HG02870 (cell line): ENCODE measurements around the gene LRRC8A.
"Not testable (repeated sequence)": the region's sequence is repeated elsewhere in the genome, so short reads cannot be mapped to it uniquely, and the experiment has no call there.

Experiments
- ATAC-seq: cut with Tn5 transposase; IDR thresholded peaks from one replicate; pipeline ENCODE4 v1.9.1; 2021; ENCODE audit warnings: mild to moderate bottlenecking, moderate library complexity; ENCODE audit not compliant: unreplicated experiment

Gene LRRC8A

DNA sequence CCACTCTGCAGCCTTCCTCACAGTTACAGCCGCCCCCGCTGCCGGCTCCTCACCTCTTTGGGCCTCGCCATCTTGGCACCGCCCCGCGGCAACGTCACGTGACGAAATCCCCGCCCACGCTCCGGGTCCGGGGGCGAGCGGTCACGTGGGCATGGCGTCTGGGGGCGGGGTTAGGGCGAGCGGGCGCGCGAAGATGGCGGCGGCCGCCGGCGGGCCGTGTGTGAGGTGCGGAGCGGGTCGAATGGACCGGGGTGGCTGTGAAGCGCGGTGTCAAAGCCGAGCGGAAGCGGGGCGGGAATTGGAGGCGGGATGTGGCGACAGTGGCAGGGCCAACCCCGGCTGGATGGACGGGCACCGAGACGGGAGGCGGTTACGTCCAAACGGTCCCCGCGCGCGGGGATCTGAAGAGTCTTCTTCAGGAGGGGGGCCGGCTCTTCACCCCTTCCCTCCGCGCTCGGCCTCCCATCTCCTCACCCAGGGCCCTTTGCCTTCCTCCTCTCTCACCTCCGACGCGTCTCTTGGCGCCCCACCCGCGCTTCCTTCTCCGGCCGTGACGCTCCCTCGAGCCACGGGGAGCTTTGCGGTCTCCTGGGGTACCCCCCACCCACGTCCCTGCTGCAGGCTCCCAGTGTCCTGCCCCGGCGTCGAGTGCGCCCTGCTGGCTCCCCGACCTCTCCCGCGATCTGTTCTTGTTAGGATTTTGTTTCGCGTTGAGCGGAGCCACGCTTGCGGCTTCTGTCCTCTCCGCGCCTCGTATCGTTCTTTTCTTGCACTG is 65.8 kb downstream of the LRRC8A start, which contains the start of the genes DOLK and NUP188:
Gene DOLK (minus strand): TSS at position 77 of the 775 bp plus-strand sequence. CDS start 300 bp downstream, outside the sequence.
Gene NUP188 (plus strand): TSS at position 173 of the 775 bp plus-strand sequence. CDS start 21 bp downstream, at position 194.
- peak; percentile 65 for ATAC-seq

DNA sequence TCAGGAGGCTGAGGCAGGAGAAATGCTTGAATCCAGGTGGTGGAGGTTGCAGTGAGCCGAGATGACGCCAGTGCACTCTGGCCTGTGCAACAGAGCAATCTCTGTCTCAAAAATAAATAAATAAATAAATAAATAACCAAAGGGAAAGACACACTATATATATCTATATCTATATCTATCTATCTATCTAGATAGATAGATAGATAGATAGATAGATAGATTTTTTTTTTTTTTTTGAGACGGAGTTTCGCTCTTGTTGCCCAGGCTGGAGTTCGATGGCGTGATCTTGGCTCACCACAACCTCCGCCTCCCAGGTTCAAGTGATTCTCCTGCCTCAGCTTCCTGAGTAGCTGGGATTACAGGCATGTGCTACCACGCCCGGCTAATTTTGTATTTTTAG is 79.5 kb downstream of the LRRC8A start:
- not testable (repeated sequence) for ATAC-seq
